HG03460 (cell line): ENCODE results near the gene SUCLG1.

ENCODE experiments used
- ATAC-seq: cut with Tn5 transposase; IDR thresholded peaks from one replicate; pipeline ENCODE4 v1.9.1; 2021; ENCODE audit not compliant: unreplicated experiment

SUCLG1 gene

GRCh38 chr2:84467389-84467788 lies 8.3 kb upstream of the SUCLG1 start:
- no peak for ATAC-seq

DNA sequence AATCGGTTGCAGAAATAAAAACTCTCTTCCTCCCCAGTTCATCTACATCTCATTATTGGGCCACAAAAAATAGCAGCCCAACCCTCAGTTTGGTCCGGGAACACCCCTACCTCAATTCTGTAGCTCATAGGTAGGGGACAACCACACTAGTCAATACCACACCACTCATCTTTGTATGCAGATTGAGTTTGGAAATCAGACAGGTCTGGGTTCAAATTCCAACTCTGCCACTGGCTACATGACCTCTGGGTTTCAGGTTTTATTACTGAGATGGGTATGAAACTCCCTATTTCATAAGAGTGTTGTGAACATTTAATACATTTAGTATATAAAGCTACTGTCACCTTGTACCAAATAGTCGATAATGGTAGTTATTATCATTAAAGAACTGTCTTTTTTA lies 2.2 kb upstream of the SUCLG1 start:
- ATAC-seq, result no peak

DNA sequence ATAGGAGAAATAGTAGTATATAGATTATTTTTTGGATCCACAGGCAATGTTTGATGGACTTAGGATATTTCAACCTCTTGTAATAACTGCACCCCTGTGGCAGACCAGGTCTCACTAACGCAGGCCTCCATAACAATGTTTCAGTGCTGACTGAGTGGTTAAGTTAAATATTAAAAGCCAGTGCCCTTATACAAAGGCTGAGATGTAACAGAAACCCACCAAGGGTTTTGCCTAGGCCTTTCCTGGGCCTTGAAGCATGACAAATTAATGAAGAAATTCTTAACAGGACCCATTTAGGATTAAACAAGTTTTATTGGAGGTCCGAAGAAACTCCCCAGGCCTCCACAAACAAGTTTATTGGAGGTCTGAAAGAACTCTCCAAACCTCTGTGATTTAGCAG lies 1.6 kb upstream of the SUCLG1 start:
- ATAC-seq, result no peak

GRCh38 chr2:84459944-84460429 lies 907 bp upstream of the SUCLG1 start:
- no peak for ATAC-seq

DNA sequence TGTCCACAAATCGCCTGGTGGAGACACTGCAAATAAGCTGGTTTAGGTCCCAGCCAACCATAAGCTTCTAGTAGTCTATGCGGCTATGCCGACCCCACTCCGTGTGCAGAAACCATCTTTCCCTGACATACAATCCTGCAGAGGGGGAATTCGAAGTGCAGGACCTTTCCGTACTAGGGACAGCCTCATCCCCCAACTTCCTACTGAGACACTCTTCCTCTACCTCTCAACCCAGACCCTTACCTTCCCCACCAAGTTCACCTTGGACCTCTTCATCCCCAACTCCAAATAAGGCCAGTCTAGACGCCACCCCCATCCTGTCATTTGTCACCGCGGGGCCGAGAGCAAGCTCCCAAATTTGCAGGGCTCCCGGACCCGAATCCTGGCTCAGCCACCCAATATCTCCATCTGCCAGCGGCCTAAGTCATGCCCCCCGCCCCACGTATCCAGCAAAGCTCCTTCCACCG lies 496 bp downstream of the SUCLG1 start:
- peak; percentile 39 for ATAC-seq

DNA sequence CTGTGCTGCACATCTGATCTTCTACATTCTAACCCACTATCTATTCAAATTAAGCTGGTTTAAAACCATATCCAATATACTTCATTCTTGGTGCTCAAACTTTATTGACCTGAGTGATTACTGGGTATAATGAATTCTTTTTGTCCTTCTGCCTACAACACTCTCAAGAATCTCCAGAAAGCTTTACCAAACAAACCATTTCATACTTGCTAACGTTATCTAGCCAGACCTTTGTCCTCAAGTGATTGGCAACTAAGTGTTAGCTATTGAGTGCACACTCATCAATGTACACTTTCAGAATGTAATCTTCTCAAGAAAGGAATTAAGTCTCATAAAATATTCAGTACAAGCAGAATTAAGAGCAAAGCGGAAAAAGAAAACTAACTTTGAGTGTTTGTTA lies 1.4 kb downstream of the SUCLG1 start:
- no peak for ATAC-seq

- no peak for ATAC-seq
Measured at GRCh38 chr2:84456156-84456555, 2.9 kb downstream of the SUCLG1 start.

DNA sequence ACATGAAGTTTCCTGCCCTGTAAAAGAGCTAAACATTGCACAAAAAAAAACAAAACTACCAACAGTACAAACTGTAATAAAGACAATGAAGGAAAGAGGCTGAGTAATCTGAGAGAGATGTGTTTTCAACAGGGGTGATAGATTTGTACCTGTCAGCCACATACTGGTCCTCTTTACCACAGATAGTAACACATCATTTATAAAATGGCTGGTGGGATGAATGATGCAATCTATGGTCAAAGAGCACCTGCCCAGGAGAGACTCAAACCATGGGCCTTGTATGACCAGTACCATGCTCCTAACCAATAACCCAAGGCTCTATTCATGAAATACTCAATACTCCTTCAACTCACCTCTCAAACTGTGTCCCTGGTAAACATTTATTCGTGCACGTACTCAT lies 4.5 kb downstream of the SUCLG1 start:
- no peak for ATAC-seq

GRCh38 chr2:84452624-84453023 lies 6.5 kb downstream of the SUCLG1 start:
- no peak for ATAC-seq

GRCh38 chr2:84451579-84451978 lies 7.5 kb downstream of the SUCLG1 start:
- ATAC-seq, result no peak

DNA sequence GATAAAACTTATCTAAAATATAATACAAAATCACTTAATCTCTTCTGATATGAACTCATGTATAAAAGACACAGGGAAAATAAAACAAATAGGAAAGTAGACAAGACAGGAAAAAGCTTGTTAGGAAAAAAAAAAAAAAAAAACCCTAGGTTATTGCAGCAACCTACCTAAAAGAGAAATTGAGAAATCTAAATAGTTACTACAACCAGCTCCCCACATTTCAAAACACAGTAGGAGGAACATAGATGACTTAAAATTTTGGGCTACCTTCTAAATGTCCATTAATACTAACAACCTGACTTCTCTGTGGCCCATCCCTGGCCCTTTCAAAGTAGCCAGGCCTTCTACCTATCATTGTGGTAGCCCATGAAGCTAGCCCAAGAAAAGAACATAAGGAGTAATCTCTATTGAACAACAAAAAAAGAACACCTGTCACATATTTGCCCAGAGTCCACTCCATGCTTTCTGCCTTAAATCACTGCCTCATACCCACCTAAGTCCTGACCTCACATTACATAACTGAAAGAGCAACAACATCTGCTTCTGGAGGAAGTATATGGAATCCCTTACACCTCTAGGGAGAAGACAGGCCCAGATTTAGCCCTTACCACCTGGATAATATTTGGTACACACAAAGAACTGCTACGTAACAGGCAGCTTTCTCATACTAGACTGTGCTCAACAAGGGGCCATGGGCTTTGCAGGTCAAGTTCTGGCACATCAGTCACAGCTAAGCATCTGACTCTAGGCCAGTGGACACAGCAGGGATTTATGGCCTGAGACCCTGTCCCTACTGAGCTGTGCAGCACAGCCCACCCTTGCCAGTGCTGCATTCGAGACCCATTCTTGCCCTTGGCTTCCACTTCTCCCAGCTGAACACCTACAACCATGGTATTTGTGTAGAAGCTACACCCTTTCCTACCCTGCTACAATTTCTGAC lies 8.5 kb downstream of the SUCLG1 start:
- no peak for ATAC-seq

DNA sequence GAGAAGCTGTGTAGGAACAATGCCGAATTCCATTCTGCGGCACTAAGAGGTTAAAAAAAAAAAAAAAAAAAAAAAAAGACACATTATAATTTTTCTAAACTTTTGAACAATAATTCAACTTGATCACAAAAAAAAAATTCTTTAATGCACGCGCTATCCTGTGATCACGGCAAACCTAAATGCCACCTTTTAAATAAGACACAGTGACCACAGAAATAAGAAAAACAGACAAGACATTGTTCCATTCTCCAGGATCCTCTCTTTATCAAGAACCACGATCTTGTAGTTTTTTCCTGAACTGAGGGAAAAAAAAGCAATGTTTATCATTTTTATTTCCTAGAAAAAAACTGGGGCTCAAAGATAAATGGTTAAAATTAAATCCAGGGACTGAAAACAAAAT lies 9.4 kb downstream of the SUCLG1 start:
- no peak for ATAC-seq

DNA sequence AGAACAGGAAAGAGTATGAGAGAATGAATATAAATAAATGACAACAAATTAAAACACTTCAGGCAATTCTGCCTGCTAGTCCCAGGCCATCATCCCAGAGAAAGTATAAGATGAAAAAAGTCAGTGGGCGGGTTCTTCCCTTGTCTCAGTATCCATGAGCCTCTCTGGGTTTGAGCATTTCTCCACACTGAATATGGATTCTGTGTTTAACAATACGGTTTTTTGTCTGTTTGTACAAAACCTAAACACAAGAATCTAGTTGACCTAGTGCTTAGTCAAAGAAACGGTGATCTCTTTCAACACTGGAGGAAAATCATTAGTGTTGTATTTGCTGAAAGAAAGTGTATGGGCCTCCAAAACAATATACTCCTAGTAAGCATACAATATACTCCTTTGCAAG lies 10.0 kb downstream of the SUCLG1 start:
- no peak for ATAC-seq

DNA sequence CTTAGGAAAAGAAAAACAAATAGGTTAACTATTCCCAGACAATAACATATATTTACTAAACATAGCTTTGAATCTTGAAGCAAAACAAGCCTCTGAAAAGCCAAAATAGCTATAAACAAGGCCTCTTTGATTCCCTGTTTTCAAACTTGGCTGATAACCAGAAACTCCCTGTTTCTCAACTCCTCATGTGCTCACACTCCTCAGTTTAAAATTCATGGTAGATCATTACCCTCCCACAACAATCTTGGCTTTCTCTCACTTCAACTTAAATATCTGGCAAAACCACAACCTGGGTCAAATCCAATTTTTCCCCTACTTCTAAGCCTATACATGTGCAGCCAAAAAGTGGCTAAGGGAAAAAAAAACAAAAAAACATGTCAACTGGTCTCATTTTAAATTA lies 15.6 kb downstream of the SUCLG1 start:
- ATAC-seq, result no peak

DNA sequence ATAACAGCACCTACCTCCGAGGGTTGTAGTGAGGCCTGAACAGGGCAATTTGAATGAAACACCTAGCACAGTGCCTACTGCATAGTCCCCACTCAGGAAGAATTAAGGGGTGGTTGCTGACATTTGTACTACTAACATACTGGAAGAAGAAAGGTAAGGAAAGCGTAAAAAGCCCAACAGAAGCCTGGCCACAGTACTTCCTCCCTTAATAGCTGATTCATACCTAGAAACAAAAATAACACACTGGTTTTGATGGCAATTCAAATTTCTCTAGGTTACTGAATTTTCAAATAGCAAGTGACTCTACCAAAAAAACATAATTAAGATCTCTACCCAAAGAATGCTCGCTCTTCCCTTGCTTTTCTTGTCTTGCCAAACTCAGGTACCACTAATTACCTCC lies 16.2 kb downstream of the SUCLG1 start:
- ATAC-seq, result no peak

DNA sequence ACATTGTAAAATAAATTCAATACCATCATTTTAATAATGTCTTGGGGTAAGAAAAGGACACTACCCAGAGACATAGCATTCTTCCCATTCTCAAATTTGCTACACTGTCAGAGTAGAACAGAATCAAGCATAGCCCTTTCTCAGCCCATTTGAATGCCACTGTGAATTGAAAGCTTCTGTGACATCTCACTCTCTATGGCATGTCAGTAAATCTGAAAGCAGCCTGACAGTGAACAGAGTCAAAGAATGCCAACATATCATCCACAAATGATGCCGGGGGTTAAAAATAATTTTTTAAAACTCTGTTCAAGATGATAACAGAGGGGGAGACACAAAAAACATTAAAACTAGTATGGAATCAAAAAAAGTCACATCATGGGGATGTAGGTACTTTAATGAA lies 17.6 kb downstream of the SUCLG1 start:
- no peak for ATAC-seq

DNA sequence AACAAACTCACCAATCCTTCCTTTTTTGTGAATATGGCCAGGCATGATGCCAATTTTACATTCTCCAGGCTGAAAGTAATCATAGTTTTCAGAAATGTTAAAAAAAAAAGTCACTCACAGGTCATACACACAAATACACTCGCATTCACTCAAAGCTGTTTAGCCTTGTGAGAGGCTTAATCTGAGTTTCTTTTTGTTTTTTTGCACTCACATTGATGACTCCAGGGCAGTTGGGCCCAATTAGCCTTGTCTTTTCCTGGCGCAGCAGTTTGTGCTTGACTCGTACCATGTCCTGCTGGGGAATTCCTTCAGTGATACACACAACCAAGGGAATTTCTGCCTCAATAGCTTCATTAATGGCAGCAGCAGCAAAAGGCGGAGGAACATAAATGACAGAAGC lies 18.0 kb downstream of the SUCLG1 start:
- no peak for ATAC-seq

- no peak for ATAC-seq
Measured at GRCh38 chr2:84435345-84436025, 23.6 kb downstream of the SUCLG1 start.

GRCh38 chr2:84429328-84429727 lies 29.8 kb downstream of the SUCLG1 start:
- no peak for ATAC-seq

DNA sequence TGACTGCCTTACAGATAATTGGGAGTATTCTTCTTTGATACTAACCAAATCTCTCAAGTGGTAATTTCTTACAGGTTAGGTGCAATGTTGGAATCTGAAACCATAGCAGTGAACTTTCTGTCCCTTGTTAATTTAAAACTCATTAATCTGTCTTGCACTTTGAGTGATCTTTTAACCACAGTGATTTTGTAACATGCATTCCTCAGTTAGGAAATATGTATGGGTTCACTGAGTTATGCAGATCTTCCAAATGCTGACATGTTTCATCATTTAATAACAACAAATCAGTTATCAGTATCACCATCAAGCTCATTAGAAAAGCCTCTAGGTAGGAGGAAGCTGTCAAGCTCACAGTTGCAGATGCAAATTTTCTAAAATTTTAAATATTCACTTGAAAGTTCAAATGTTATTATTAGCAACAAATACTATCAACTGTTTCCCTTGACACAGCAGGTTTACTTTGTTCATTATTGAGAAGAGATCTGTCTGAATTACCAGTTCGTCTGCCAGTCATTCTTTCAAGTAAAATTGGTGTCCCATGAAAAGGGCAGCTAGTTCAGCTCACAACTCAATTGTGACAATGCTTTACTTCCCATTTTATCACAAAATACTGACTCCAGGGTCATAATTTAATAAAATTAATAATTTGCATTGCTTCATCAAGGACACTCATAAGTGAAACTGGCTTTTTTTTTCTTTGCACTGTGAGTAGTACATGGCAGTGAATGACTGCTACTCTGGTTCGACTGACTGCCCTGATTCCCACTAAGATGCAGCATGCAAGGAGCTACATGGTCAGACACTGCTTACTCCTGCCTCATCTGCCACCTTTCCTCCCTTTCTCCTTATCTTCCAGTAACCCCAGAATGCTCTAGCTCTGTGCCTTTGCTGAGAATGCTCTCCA lies 31.6 kb downstream of the SUCLG1 start:
- ATAC-seq, result peak; percentile 55

GRCh38 chr2:84425310-84425709 lies 33.8 kb downstream of the SUCLG1 start:
- ATAC-seq, result no peak
